GM23338 (cell line): ENCODE results near the gene METTL14. TPM values are rescaled to one million over a fixed set of nuclear protein-coding genes. Genes with fewer than 3 reads are reported as not detected.

ENCODE experiments used
- ATAC-seq: fragments of 200-7000 bp; cut with Tn5 transposase; 3 replicates; pipeline ENCODE4 v1.9.1; 2020
- DNase-seq: peaks from one replicate; pipeline ENCODE4 v3.0.0-alpha.2; 2015; ENCODE audit warnings: low spot score
- H2AFZ ChIP-seq: fragments of 200-600 bp; sonication (generic); 2 replicates; pipeline ENCODE4 v1.8.0; 2016; ENCODE audit warnings: antibody characterized with exemption, mild to moderate bottlenecking, moderate library complexity
- H3F3A ChIP-seq: fragments of 200-600 bp; sonication (generic); replicated peaks from 2 replicates; pipeline ENCODE4 v1.8.0; 2017; ENCODE audit warnings: antibody characterized with exemption, mixed run types, low read depth
- H3K27ac ChIP-seq: fragments of 200-600 bp; sonication (generic); 2 replicates; pipeline ENCODE4 v1.6.1; 2016; ENCODE audit warnings: low read depth
- H3K27me3 ChIP-seq: fragments of 200-600 bp; sonication (generic); 2 replicates; pipeline ENCODE4 v1.8.0; 2016; ENCODE audit warnings: mild to moderate bottlenecking, mixed run types, moderate library complexity; ENCODE audit not compliant: insufficient read depth
- H3K36me3 ChIP-seq: fragments of 200-600 bp; sonication (generic); 2 replicates; pipeline ENCODE4 v1.8.0; 2016; ENCODE audit warnings: mild to moderate bottlenecking; ENCODE audit not compliant: insufficient read depth
- H3K4me1 ChIP-seq: fragments of 200-600 bp; sonication (generic); 2 replicates; pipeline ENCODE4 v1.8.0; 2016; ENCODE audit warnings: mild to moderate bottlenecking, moderate library complexity; ENCODE audit not compliant: insufficient read depth
- H3K4me2 ChIP-seq: fragments of 200-600 bp; sonication (generic); 2 replicates; pipeline ENCODE4 v1.7.1; 2017; ENCODE audit warnings: mixed run types
- H3K4me3 ChIP-seq: fragments of 200-600 bp; sonication (generic); 2 replicates; pipeline ENCODE4 v1.6.1; 2016; ENCODE audit warnings: mixed run types
- H3K79me2 ChIP-seq: fragments of 200-600 bp; sonication (generic); replicated peaks from 2 replicates; pipeline ENCODE4 v1.8.0; 2017; ENCODE audit warnings: mild to moderate bottlenecking; ENCODE audit not compliant: insufficient read depth
- H3K9me2 ChIP-seq: fragments of 200-600 bp; sonication (generic); 2 replicates; pipeline ENCODE4 v1.8.0; 2017; ENCODE audit not compliant: insufficient read depth
- H4K20me1 ChIP-seq: fragments of 200-600 bp; sonication (generic); replicated peaks from 2 replicates; pipeline ENCODE4 v1.8.0; 2017; ENCODE audit warnings: mild to moderate bottlenecking; ENCODE audit not compliant: insufficient read depth
- H3K27ac Mint-ChIP-seq: 2 replicates; pipeline ENCODE4 v1.8.0; 2020; ENCODE audit warnings: inconsistent platforms, mild to moderate bottlenecking, moderate library complexity, mixed read lengths
- H3K27me3 Mint-ChIP-seq: 3 replicates; pipeline ENCODE4 v1.8.0; 2022; ENCODE audit warnings: low read depth, mild to moderate bottlenecking, moderate library complexity, mixed read lengths, inconsistent platforms; ENCODE audit not compliant: insufficient read depth, poor library complexity
- H3K36me3 Mint-ChIP-seq: 3 replicates; pipeline ENCODE4 v1.8.0; 2021; ENCODE audit warnings: low read depth, mild to moderate bottlenecking, inconsistent platforms, moderate library complexity, mixed read lengths
- H3K4me1 Mint-ChIP-seq: 3 replicates; pipeline ENCODE4 v1.8.0; 2020; ENCODE audit warnings: mild to moderate bottlenecking, inconsistent platforms, mixed read lengths
- H3K4me3 Mint-ChIP-seq: 3 replicates; pipeline ENCODE4 v1.8.0; 2021; ENCODE audit warnings: moderate library complexity, mild to moderate bottlenecking, inconsistent platforms, mixed read lengths
- H3K9me3 Mint-ChIP-seq: 3 replicates; pipeline ENCODE4 v1.8.0; 2020; ENCODE audit warnings: moderate library complexity, mild to moderate bottlenecking, inconsistent platforms, mixed read lengths
- CREB1 ChIP-seq: fragments of 250-450 bp; sonication (Bioruptor Pico); IDR thresholded peaks from 2 replicates; pipeline ENCODE4 v1.5.0; 2020; ENCODE audit warnings: low read depth, mild to moderate bottlenecking, moderate library complexity
- EZH2 ChIP-seq: fragments of 200-600 bp; sonication (generic); IDR thresholded peaks from one replicate; pipeline ENCODE4 v1.8.0; 2017; ENCODE audit warnings: antibody characterized with exemption, mild to moderate bottlenecking, low read depth; ENCODE audit not compliant: unreplicated experiment
- EZH2phosphoT487 ChIP-seq: fragments of 200-600 bp; sonication (generic); IDR thresholded peaks from one replicate; pipeline ENCODE4 v1.8.1; 2018; ENCODE audit warnings: antibody characterized with exemption; ENCODE audit not compliant: unreplicated experiment
- JUNB ChIP-seq: IDR thresholded peaks from one replicate; pipeline ENCODE4 v1.6.1; 2016; ENCODE audit warnings: antibody characterized with exemption; ENCODE audit not compliant: unreplicated experiment
- NANOG ChIP-seq: IDR thresholded peaks from 2 replicates; pipeline ENCODE4 v1.6.1; 2016; ENCODE audit warnings: antibody characterized with exemption, borderline replicate concordance
- POLR2AphosphoS5 ChIP-seq: IDR thresholded peaks from 2 replicates; pipeline ENCODE4 v1.6.1; 2016; ENCODE audit warnings: antibody characterized with exemption, low read depth
- REST ChIP-seq: IDR thresholded peaks from one replicate; pipeline ENCODE4 v1.6.1; 2018; ENCODE audit warnings: antibody characterized with exemption; ENCODE audit not compliant: unreplicated experiment
- STAT1 ChIP-seq: IDR thresholded peaks from one replicate; pipeline ENCODE4 v1.6.1; 2016; ENCODE audit warnings: antibody characterized with exemption; ENCODE audit not compliant: unreplicated experiment
- ZNF114 ChIP-seq: fragments of 250-450 bp; sonication (Bioruptor Pico); IDR thresholded peaks from 2 replicates; pipeline ENCODE4 v1.5.0; 2020; ENCODE audit warnings: mild to moderate bottlenecking, moderate library complexity
- ZNF331 ChIP-seq: fragments of 250-450 bp; sonication (Bioruptor Pico); IDR thresholded peaks from 2 replicates; pipeline ENCODE4 v1.5.0; 2020; ENCODE audit warnings: low read depth, mild to moderate bottlenecking, moderate library complexity
- polyA plus RNA-seq: library from polyadenylated mRNA; unstranded; fragments of >200 nt; fragmentation: Nextera tagmentation; extraction: Ambion mirVana; gene quantifications from 2 replicates; pipeline ENCODE4 v1.2.1, GENCODE V29; 2016
- total RNA-seq: library from RNA; depleted of rRNA; stranded (reverse); fragments of >200 nt; shearing (Covaris generic); gene quantifications from 2 replicates; pipeline ENCODE4 v1.2.3, GENCODE V29; 2014
- TF ChIP-seq, protein P1 (sequence below): fragments of 250-450 bp; sonication (Bioruptor Pico); IDR thresholded peaks from 2 replicates; pipeline ENCODE4 v1.5.0; 2020; ENCODE audit warnings: mild to moderate bottlenecking, moderate library complexity
- TF ChIP-seq, protein P2 (sequence below): IDR thresholded peaks from 2 replicates; pipeline ENCODE4 v1.6.1; 2016; ENCODE audit warnings: antibody characterized with exemption
- TF ChIP-seq, protein P3 (sequence below), 2 experiments: fragments of 200-600 bp in 1 of 2; sonication (generic) in 1 of 2; conservative IDR thresholded peaks; 2 replicates each; pipeline versions ENCODE4 v1.5.1 to v1.6.1; 2016 to 2017; ENCODE audit warnings: antibody characterized with exemption in 2 of 2, low read depth in 2 of 2, mild to moderate bottlenecking in 2 of 2, moderate library complexity in 1 of 2

METTL14 gene
- total and polyA plus RNA-seq, 2 experiments from 2014 or later = 39.3 to 56.8 TPM

- Mint-ChIP-seq H3K4me3 (no peak overlapping the region), H3K27ac (no peak overlapping the region), H3K36me3 (peaks cover 14% of the 10 kb centered on the region), H3K9me3 (no peaks in the 10 kb centered on the region), H3K27me3 (no peaks in the 10 kb centered on the region), H3K4me1 (peaks cover 11% of the 10 kb centered on the region; the same call in 2 of the 3 replicates)
- H2AFZ ChIP-seq = no peak overlapping the region
- H3F3A ChIP-seq = no peaks in the 10 kb centered on the region
- H3K9me2 ChIP-seq = no peaks in the 10 kb centered on the region
- TF ChIP-seq ZNF114 (CRISPR knock-in tag) = no peak
- TF ChIP-seq REST = no peak
- TF ChIP-seq, protein P1, sequence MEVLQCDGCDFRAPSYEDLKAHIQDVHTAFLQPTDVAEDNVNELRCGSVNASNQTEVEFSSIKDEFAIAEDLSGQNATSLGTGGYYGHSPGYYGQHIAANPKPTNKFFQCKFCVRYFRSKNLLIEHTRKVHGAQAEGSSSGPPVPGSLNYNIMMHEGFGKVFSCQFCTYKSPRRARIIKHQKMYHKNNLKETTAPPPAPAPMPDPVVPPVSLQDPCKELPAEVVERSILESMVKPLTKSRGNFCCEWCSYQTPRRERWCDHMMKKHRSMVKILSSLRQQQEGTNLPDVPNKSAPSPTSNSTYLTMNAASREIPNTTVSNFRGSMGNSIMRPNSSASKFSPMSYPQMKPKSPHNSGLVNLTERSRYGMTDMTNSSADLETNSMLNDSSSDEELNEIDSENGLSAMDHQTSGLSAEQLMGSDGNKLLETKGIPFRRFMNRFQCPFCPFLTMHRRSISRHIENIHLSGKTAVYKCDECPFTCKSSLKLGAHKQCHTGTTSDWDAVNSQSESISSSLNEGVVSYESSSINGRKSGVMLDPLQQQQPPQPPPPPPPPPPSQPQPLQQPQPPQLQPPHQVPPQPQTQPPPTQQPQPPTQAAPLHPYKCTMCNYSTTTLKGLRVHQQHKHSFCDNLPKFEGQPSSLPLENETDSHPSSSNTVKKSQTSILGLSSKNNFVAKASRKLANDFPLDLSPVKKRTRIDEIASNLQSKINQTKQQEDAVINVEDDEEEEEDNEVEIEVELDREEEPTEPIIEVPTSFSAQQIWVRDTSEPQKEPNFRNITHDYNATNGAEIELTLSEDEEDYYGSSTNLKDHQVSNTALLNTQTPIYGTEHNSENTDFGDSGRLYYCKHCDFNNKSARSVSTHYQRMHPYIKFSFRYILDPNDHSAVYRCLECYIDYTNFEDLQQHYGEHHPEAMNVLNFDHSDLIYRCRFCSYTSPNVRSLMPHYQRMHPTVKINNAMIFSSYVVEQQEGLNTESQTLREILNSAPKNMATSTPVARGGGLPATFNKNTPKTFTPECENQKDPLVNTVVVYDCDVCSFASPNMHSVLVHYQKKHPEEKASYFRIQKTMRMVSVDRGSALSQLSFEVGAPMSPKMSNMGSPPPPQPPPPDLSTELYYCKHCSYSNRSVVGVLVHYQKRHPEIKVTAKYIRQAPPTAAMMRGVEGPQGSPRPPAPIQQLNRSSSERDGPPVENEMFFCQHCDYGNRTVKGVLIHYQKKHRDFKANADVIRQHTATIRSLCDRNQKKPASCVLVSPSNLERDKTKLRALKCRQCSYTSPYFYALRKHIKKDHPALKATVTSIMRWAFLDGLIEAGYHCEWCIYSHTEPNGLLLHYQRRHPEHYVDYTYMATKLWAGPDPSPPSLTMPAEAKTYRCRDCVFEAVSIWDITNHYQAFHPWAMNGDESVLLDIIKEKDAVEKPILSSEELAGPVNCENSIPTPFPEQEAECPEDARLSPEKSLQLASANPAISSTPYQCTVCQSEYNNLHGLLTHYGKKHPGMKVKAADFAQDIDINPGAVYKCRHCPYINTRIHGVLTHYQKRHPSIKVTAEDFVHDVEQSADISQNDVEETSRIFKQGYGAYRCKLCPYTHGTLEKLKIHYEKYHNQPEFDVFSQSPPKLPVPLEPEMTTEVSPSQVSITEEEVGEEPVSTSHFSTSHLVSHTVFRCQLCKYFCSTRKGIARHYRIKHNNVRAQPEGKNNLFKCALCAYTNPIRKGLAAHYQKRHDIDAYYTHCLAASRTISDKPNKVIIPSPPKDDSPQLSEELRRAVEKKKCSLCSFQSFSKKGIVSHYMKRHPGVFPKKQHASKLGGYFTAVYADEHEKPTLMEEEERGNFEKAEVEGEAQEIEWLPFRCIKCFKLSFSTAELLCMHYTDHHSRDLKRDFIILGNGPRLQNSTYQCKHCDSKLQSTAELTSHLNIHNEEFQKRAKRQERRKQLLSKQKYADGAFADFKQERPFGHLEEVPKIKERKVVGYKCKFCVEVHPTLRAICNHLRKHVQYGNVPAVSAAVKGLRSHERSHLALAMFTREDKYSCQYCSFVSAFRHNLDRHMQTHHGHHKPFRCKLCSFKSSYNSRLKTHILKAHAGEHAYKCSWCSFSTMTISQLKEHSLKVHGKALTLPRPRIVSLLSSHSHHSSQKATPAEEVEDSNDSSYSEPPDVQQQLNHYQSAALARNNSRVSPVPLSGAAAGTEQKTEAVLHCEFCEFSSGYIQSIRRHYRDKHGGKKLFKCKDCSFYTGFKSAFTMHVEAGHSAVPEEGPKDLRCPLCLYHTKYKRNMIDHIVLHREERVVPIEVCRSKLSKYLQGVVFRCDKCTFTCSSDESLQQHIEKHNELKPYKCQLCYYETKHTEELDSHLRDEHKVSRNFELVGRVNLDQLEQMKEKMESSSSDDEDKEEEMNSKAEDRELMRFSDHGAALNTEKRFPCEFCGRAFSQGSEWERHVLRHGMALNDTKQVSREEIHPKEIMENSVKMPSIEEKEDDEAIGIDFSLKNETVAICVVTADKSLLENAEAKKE = no peak
- TF ChIP-seq STAT1 = no peak
- no peak for TF ChIP-seq NANOG
- TF ChIP-seq, protein P2, sequence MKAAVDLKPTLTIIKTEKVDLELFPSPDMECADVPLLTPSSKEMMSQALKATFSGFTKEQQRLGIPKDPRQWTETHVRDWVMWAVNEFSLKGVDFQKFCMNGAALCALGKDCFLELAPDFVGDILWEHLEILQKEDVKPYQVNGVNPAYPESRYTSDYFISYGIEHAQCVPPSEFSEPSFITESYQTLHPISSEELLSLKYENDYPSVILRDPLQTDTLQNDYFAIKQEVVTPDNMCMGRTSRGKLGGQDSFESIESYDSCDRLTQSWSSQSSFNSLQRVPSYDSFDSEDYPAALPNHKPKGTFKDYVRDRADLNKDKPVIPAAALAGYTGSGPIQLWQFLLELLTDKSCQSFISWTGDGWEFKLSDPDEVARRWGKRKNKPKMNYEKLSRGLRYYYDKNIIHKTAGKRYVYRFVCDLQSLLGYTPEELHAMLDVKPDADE = no peak
- no peak for TF ChIP-seq ZNF331 (CRISPR knock-in tag)
- TF ChIP-seq CREB1 = no peak
- TF ChIP-seq, protein P3, sequence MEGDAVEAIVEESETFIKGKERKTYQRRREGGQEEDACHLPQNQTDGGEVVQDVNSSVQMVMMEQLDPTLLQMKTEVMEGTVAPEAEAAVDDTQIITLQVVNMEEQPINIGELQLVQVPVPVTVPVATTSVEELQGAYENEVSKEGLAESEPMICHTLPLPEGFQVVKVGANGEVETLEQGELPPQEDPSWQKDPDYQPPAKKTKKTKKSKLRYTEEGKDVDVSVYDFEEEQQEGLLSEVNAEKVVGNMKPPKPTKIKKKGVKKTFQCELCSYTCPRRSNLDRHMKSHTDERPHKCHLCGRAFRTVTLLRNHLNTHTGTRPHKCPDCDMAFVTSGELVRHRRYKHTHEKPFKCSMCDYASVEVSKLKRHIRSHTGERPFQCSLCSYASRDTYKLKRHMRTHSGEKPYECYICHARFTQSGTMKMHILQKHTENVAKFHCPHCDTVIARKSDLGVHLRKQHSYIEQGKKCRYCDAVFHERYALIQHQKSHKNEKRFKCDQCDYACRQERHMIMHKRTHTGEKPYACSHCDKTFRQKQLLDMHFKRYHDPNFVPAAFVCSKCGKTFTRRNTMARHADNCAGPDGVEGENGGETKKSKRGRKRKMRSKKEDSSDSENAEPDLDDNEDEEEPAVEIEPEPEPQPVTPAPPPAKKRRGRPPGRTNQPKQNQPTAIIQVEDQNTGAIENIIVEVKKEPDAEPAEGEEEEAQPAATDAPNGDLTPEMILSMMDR (conservative IDR thresholded peaks at IDR 0.05; ENCODE audit: low read depth in 2 of 2) = no peak
- TF ChIP-seq EZH2 = no peak
- no peak for TF ChIP-seq POLR2AphosphoS5
- TF ChIP-seq JUNB = no peak
- no peak for TF ChIP-seq EZH2phosphoT487
- ATAC-seq = no peak
- H4K20me1 ChIP-seq = no peaks in the 10 kb centered on the region
- H3K4me1 ChIP-seq = peaks cover 6% of the 10 kb centered on the region
- H3K4me3 ChIP-seq = no peak overlapping the region
- H3K36me3 ChIP-seq = peaks cover 17% of the 10 kb centered on the region
- no peaks in the 10 kb centered on the region for H3K79me2 ChIP-seq
- H3K4me2 ChIP-seq = no peak overlapping the region
- H3K27ac ChIP-seq = no peak overlapping the region
- H3K27me3 ChIP-seq = no peaks in the 10 kb centered on the region
- no peak for DNase-seq
Measured at GRCh38 chr4:118760092-118760491, 74.9 kb downstream of the METTL14 start.
